Measurements from ENCODE around the gene TMEM132D. TPM values are rescaled to one million over a fixed set of nuclear protein-coding genes. Genes with fewer than 3 reads are reported as not detected.

Gene TMEM132D
- total RNA-seq, 2 donors from 2014 or later: not detected

DNA sequence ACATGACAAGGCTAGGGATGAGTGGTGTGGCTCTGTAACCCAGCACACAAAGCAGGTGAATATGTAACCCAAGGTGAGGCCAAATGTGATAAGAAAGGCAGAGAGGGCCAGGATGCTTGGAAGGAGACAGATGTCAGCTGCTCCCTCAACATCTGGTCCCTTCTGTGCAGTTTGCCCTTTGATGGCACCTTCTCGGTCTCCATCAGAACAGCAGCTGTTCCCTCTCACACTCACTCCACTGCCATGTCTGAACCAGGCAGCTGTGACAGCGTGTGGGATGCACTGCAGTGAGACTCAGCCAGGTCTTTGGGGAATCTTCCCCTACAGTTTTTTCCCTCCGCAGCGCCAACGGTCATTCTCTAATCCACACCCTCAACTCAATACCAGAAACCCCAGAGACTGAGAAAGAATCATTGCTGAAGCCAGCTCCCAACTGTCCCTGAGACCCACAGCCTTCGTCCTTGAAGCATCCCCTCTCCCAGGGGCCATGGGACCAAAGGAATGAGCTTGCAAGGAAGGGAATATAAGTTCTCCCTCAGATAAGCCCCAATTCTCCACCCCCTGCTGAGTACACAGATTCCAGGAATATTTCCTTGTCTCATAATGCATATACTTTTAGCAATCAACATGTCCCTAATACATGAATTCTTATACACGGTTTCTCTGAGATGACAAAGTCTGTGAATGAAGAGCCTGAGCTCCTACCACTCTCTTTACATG is 820.5 kb downstream of the TMEM132D start:
- no peak for ATAC-seq (replicated peaks)
- H3K36me3 Mint-ChIP-seq (ENCODE audit: low read depth): no peaks in the 10 kb centered on the region
- H3K4me3 Mint-ChIP-seq: no peak overlapping the region
- H3K27me3 Mint-ChIP-seq: no peaks in the 10 kb centered on the region
- no peak overlapping the region for H3K27ac Mint-ChIP-seq
- H3K9me3 Mint-ChIP-seq: peaks cover 4% of the 10 kb centered on the region
- H3K4me1 Mint-ChIP-seq: no peaks in the 10 kb centered on the region

DNA sequence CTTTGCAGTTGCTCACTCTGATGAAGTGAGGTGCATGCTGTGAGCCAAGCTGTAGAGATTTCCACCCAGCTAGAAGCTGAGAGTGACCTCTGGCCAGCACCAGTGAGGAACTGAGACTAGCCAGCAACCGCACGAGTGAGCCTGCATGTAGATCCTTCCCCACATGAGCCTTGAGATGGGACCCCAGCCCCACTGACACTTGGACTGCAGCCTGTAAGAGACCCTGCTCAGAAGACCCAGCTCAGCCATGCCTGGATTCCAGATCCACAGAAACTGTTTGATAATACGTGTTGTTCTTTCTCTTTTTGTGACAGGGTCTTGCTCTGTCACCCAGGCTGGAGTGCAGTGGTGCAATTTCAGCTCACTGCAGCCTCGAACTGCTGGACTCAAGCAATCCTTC is 821.4 kb downstream of the TMEM132D start:
- H3K36me3 Mint-ChIP-seq (ENCODE audit: low read depth): no peaks in the 10 kb centered on the region
- H3K4me3 Mint-ChIP-seq: no peak overlapping the region
- no peak for ATAC-seq (replicated peaks)
- no peaks in the 10 kb centered on the region for H3K27me3 Mint-ChIP-seq
- H3K27ac Mint-ChIP-seq: no peak overlapping the region
- H3K4me1 Mint-ChIP-seq: no peaks in the 10 kb centered on the region
- peaks cover 4% of the 10 kb centered on the region for H3K9me3 Mint-ChIP-seq

- Mint-ChIP-seq H3K27ac (no peak overlapping the region), H3K36me3 (ENCODE audit: low read depth) (no peaks in the 10 kb centered on the region), H3K4me3 (no peak overlapping the region), H3K9me3 (no peaks in the 10 kb centered on the region), H3K4me1 (no peaks in the 10 kb centered on the region), H3K27me3 (no peaks in the 10 kb centered on the region)
- ATAC-seq (replicated peaks): no peak
Measured at GRCh38 chr12:129081755-129082250, 822.0 kb downstream of the TMEM132D start.

- H3K27me3 Mint-ChIP-seq: no peaks in the 10 kb centered on the region
- H3K4me3 Mint-ChIP-seq: no peak overlapping the region
- no peaks in the 10 kb centered on the region for H3K36me3 Mint-ChIP-seq (ENCODE audit: low read depth)
- H3K9me3 Mint-ChIP-seq: no peaks in the 10 kb centered on the region
- H3K27ac Mint-ChIP-seq: no peak overlapping the region
- no peak for ATAC-seq (replicated peaks)
- no peaks in the 10 kb centered on the region for H3K4me1 Mint-ChIP-seq
Measured at GRCh38 chr12:129080821-129081220, 823.0 kb downstream of the TMEM132D start.

- no peak for ATAC-seq (replicated peaks)
- Mint-ChIP-seq H3K9me3 (no peaks in the 10 kb centered on the region), H3K4me3 (no peak overlapping the region), H3K4me1 (no peaks in the 10 kb centered on the region), H3K27me3 (no peaks in the 10 kb centered on the region), H3K36me3 (ENCODE audit: low read depth) (no peaks in the 10 kb centered on the region), H3K27ac (no peak overlapping the region)
Measured at GRCh38 chr12:129080391-129080790, 823.4 kb downstream of the TMEM132D start.

- H3K36me3 Mint-ChIP-seq (ENCODE audit: low read depth): no peaks in the 10 kb centered on the region
Measured at GRCh38 chr12:129079719-129080118, 824.1 kb downstream of the TMEM132D start.

GRCh38 chr12:129076441-129077320 is 827.1 kb downstream of the TMEM132D start:
- H3K27me3 Mint-ChIP-seq: no peaks in the 10 kb centered on the region
- H3K9me3 Mint-ChIP-seq: peaks cover 10% of the 10 kb centered on the region
- H3K36me3 Mint-ChIP-seq (ENCODE audit: low read depth): no peaks in the 10 kb centered on the region
- H3K4me3 Mint-ChIP-seq: no peak overlapping the region
- no peak overlapping the region for H3K27ac Mint-ChIP-seq
- no peak for ATAC-seq (replicated peaks)
- no peaks in the 10 kb centered on the region for H3K4me1 Mint-ChIP-seq

More at GRCh38 chr12:129079719-129080118, 824.1 kb downstream of the TMEM132D start:
- no peak overlapping the region for H3K4me3 Mint-ChIP-seq
- no peak overlapping the region for H3K27ac Mint-ChIP-seq
- H3K27me3 Mint-ChIP-seq: no peaks in the 10 kb centered on the region
- no peak for ATAC-seq (replicated peaks)
- H3K4me1 Mint-ChIP-seq: no peaks in the 10 kb centered on the region
- H3K9me3 Mint-ChIP-seq: no peaks in the 10 kb centered on the region

DNA sequence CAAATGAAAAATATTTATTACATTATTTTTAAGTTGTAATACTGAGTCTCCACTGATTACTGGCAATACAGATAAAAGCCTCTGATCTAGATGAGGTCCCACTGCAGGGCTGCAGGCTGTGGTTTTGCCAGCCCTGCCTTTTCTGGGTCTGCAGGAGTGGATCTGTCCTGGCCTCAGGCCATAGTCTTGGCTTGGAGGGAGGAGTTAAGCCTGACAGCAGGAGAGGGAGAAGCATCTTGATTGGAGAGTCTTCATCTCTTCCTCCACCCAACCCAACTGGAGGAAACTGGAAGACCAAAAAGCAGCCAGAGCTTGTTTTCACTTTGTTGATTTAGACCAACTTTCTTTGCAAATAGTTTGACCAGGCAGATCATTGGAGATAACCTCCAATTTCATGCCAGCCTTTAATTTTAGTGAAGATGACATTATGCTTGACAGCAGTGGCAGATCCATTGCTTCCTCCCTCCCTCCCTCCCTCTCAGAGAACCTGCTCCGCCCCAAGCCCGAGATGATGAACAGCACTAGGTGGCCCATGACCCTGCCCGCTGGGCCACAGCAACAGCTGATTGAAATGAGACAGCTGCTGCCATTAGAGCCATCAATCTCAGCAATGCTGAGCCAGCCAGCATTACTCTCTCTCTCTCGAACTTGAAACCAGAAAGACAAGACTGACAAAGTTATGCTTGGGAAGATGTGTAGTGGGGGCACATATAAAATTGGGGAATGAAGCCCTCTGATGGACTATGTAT is 828.2 kb downstream of the TMEM132D start:
- no peak for ATAC-seq (replicated peaks)
- Mint-ChIP-seq H3K4me3 (no peak overlapping the region), H3K27me3 (no peaks in the 10 kb centered on the region), H3K4me1 (no peaks in the 10 kb centered on the region), H3K9me3 (peaks cover 11% of the 10 kb centered on the region), H3K27ac (no peak overlapping the region), H3K36me3 (ENCODE audit: low read depth) (no peaks in the 10 kb centered on the region)

GRCh38 chr12:129074379-129074778 is 829.4 kb downstream of the TMEM132D start:
- H3K36me3 Mint-ChIP-seq (ENCODE audit: low read depth): no peaks in the 10 kb centered on the region
- H3K4me1 Mint-ChIP-seq: no peaks in the 10 kb centered on the region
- peaks cover 11% of the 10 kb centered on the region for H3K9me3 Mint-ChIP-seq
- H3K27ac Mint-ChIP-seq: no peak overlapping the region
- no peak for ATAC-seq (replicated peaks)
- no peak overlapping the region for H3K4me3 Mint-ChIP-seq
- H3K27me3 Mint-ChIP-seq: no peaks in the 10 kb centered on the region

DNA sequence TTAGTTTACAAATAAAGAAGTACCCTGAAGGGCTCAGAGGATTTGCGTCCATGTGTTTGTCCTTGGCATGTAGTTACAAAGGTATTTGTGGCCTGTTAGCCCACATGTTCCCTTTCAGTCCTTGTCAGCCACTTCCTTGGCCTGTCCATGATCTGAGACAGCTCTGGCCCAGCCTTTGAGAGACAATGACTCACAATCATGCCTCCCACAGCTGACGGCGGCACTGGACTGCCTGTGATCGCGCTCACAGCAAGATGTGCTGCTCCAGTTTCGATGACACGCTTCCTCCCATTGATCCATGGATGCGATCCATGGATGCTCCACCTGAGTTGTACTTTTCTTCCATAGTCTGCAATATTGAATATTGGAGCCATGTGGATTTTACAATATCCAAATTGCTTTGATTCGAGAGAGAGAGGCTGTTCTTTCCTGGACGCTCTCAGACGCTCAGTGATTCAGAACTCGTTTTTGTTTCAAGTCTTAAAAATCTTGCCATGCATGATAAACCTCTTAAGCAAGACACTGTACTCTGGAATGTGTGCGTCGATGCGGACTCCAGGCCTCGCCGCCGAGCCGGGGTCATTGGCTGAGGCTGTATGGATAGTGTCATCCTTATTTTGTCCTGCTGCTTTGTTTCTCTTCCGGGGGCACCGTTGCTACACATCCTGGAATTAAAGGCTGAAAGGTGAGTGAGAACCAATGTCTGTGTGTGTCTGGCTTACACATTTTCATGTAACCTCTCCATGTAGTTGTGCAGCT is 830.5 kb downstream of the TMEM132D start:
- Mint-ChIP-seq H3K4me3 (no peak overlapping the region), H3K36me3 (ENCODE audit: low read depth) (no peaks in the 10 kb centered on the region), H3K9me3 (peaks cover 11% of the 10 kb centered on the region), H3K27ac (no peak overlapping the region), H3K4me1 (no peaks in the 10 kb centered on the region), H3K27me3 (no peaks in the 10 kb centered on the region)
- ATAC-seq (replicated peaks): no peak

GRCh38 chr12:129071362-129071761 is 832.5 kb downstream of the TMEM132D start:
- no peak overlapping the region for H3K27ac Mint-ChIP-seq
- no peaks in the 10 kb centered on the region for H3K36me3 Mint-ChIP-seq (ENCODE audit: low read depth)
- H3K27me3 Mint-ChIP-seq: no peaks in the 10 kb centered on the region
- H3K4me1 Mint-ChIP-seq: no peaks in the 10 kb centered on the region
- no peak for ATAC-seq (replicated peaks)
- peaks cover 11% of the 10 kb centered on the region for H3K9me3 Mint-ChIP-seq
- no peak overlapping the region for H3K4me3 Mint-ChIP-seq

DNA sequence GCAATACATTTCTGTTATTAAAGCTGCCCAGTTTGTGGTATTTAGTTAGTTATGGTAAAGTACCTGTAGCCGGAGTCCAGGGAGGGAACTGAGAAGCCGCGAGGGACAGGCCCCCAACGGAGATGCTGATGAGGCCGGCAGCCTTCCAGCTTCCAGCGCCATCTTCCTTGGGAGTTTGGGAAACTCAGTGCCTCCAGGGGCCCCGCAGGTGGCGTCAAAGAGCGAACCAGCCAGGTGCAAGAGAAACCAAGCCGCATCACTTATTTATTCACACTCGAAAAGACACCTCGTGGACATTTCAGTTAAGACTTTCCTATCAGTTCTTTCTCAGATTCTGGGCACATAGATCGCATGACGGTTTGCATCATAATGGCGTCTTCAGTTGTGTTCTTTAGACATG is 833.9 kb downstream of the TMEM132D start:
- ATAC-seq (replicated peaks): no peak
- Mint-ChIP-seq H3K9me3 (peaks cover 16% of the 10 kb centered on the region), H3K27ac (no peak overlapping the region), H3K4me3 (no peak overlapping the region), H3K36me3 (ENCODE audit: low read depth) (no peaks in the 10 kb centered on the region), H3K27me3 (peaks cover 4% of the 10 kb centered on the region), H3K4me1 (no peaks in the 10 kb centered on the region)

- no peak for ATAC-seq (replicated peaks)
- Mint-ChIP-seq H3K27me3 (peaks cover 4% of the 10 kb centered on the region), H3K27ac (no peak overlapping the region), H3K36me3 (ENCODE audit: low read depth) (no peaks in the 10 kb centered on the region), H3K4me3 (no peak overlapping the region), H3K9me3 (peaks cover 16% of the 10 kb centered on the region), H3K4me1 (no peaks in the 10 kb centered on the region)
Measured at GRCh38 chr12:129068684-129069083, 835.1 kb downstream of the TMEM132D start.

DNA sequence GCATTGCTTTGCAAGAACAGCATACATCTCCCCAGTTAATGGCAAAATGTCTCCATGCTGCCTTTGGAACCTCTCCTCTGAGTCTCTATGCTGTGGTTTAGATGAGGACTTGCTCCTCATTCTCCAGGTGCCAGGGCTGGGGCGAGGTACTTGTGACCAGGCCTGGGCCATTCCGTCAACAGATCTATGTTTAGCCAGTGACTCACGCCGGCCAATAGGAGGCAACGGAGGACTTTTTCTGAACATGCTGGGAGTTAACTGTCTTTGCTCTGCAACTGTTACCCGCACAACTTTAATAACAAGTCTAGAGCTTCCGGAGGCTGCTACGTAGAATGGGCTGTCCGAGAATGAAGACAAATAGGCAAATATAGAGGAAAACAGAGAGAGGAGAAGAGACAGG is 836.3 kb downstream of the TMEM132D start:
- ATAC-seq (replicated peaks): no peak
- Mint-ChIP-seq H3K4me3 (no peak overlapping the region), H3K27ac (no peak overlapping the region), H3K9me3 (peaks cover 11% of the 10 kb centered on the region), H3K4me1 (no peaks in the 10 kb centered on the region), H3K36me3 (ENCODE audit: low read depth) (no peaks in the 10 kb centered on the region), H3K27me3 (peaks cover 4% of the 10 kb centered on the region)
